ENCODE data around the gene INPP5B.
A peak's percentile ranks its signal among the peaks of the same experiment; 100 is the strongest.

The INPP5B gene

DNA sequence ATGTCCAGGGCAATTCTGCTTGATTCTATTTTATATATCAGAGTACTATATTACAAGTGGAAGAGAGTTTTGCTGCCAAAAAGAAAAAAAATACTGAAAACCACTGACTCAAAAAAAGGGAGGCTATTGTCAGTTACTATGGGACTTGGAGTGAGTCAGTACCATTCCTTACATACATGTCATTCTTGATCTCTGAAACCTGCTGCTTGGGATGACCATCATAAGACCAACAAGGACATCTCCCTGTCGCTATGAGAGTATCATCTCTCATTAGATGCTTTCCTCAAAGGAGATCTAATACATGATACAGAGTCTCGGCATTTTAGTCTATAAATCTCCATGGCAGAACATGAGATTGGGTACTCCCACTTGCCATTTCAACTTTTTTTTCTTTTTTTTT lies 11.8 kb upstream of the INPP5B start:
- TF ChIP-seq, protein P1, sequence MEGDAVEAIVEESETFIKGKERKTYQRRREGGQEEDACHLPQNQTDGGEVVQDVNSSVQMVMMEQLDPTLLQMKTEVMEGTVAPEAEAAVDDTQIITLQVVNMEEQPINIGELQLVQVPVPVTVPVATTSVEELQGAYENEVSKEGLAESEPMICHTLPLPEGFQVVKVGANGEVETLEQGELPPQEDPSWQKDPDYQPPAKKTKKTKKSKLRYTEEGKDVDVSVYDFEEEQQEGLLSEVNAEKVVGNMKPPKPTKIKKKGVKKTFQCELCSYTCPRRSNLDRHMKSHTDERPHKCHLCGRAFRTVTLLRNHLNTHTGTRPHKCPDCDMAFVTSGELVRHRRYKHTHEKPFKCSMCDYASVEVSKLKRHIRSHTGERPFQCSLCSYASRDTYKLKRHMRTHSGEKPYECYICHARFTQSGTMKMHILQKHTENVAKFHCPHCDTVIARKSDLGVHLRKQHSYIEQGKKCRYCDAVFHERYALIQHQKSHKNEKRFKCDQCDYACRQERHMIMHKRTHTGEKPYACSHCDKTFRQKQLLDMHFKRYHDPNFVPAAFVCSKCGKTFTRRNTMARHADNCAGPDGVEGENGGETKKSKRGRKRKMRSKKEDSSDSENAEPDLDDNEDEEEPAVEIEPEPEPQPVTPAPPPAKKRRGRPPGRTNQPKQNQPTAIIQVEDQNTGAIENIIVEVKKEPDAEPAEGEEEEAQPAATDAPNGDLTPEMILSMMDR (IDR thresholded peaks at IDR 0.05; ENCODE audit: insufficient read depth, low read length, missing control alignments) = no peak
- no peak overlapping the region for H3K4me3 ChIP-seq (ENCODE audit: low read depth, low read length)
- peak; percentile 90 for DNase-seq (ENCODE audit: low read depth, low spot score)
- ChIA-PET CTCF (interaction anchor here (1.6 to 1.7 kb wide), 2 partner anchors 9 to 12 kb away, joined by 4 to 9 read pairs; partner anchors contain the start of gene INPP5B), POLR2A (interaction anchor here (0.7 kb wide), 1 partner anchor 20 kb away, joined by 3 read pairs; no protein-coding TSS in a partner anchor)

- CTCF ChIA-PET = interaction anchor here (1.2 kb wide), 1 partner anchor 20 kb away, joined by 3 read pairs; no protein-coding TSS in a partner anchor
- no peak for DNase-seq (ENCODE audit: low read depth, low spot score)
- TF ChIP-seq, protein P1 (IDR thresholded peaks at IDR 0.05; ENCODE audit: insufficient read depth, low read length, missing control alignments) = no peak
- POLR2A ChIA-PET = no interaction called here
- H3K4me3 ChIP-seq (ENCODE audit: low read depth, low read length) = no peak overlapping the region
Observed at GRCh38 chr1:37955685-37956084, 8.8 kb upstream of the INPP5B start.

GRCh38 chr1:37954316-37954971 lies 7.6 kb upstream of the INPP5B start:
- DNase-seq (ENCODE audit: low read depth, low spot score) = no peak
- POLR2A ChIA-PET = no interaction called here
- CTCF ChIA-PET = interaction anchor here (1.2 kb wide), 1 partner anchor 21 kb away, joined by 3 read pairs; no protein-coding TSS in a partner anchor
- TF ChIP-seq, protein P1 (IDR thresholded peaks at IDR 0.05; ENCODE audit: insufficient read depth, low read length, missing control alignments) = no peak
- no peak overlapping the region for H3K4me3 ChIP-seq (ENCODE audit: low read depth, low read length)

DNA sequence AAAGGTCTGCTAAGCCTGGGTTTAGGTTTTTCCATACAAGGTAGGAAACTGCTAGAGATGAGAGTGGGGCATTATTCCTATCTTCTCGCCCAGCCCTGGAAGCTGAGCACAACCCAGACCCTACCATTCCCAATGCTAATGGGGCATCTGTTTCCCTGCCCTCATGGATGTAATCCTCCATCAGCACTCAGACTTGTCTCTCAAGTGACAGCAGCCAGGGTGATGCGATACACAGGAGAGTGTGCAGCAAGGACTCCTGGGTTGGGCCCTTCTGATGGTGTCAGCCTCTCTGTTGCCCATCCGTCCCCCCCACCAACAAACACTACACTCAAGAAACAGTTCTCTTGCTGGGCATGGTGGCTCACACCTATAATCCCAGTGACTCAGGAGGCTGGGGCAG lies 5.9 kb upstream of the INPP5B start:
- no peak for DNase-seq (ENCODE audit: low read depth, low spot score)
- POLR2A ChIA-PET = no interaction called here

GRCh38 chr1:37951783-37952624 lies 5.2 kb upstream of the INPP5B start:
- DNase-seq (ENCODE audit: low read depth, low spot score) = no peak
- ChIA-PET CTCF (interaction anchor here (0.9 to 1.7 kb wide), 2 partner anchors 13 to 92 kb away, joined by 3 to 4 read pairs; no protein-coding TSS in a partner anchor), POLR2A (no interaction called here)
- TF ChIP-seq, protein P1 (IDR thresholded peaks at IDR 0.05; ENCODE audit: insufficient read depth, low read length, missing control alignments) = no peak
- H3K4me3 ChIP-seq (ENCODE audit: low read depth, low read length) = no peak overlapping the region

More for the DNA sequence above, 5.9 kb upstream of the INPP5B start:
- TF ChIP-seq, protein P1 (IDR thresholded peaks at IDR 0.05; ENCODE audit: insufficient read depth, low read length, missing control alignments) = no peak
- H3K4me3 ChIP-seq (ENCODE audit: low read depth, low read length) = no peak overlapping the region
- CTCF ChIA-PET = no interaction called here

Measured in AG04449 (cell line).